ENCODE data around the gene MPHOSPH8. TPM values are rescaled to one million over a fixed set of nuclear protein-coding genes. Genes with fewer than 3 reads are reported as not detected.
A peak's percentile ranks its signal among the peaks of the same experiment; 100 is the strongest.
"Not testable (repeated sequence)": the region's sequence is repeated elsewhere in the genome, so short reads cannot be mapped to it uniquely, and the experiment has no call there.

The MPHOSPH8 gene
- total RNA-seq, 1 donor from 2014 or later, result 32.2 TPM

- TF ChIP-seq, protein P1, sequence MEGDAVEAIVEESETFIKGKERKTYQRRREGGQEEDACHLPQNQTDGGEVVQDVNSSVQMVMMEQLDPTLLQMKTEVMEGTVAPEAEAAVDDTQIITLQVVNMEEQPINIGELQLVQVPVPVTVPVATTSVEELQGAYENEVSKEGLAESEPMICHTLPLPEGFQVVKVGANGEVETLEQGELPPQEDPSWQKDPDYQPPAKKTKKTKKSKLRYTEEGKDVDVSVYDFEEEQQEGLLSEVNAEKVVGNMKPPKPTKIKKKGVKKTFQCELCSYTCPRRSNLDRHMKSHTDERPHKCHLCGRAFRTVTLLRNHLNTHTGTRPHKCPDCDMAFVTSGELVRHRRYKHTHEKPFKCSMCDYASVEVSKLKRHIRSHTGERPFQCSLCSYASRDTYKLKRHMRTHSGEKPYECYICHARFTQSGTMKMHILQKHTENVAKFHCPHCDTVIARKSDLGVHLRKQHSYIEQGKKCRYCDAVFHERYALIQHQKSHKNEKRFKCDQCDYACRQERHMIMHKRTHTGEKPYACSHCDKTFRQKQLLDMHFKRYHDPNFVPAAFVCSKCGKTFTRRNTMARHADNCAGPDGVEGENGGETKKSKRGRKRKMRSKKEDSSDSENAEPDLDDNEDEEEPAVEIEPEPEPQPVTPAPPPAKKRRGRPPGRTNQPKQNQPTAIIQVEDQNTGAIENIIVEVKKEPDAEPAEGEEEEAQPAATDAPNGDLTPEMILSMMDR (IDR thresholded peaks at IDR 0.05), result no peak
- no peak overlapping the region for H3K27ac Mint-ChIP-seq (ENCODE audit: unreplicated experiment)
- peaks cover 19% of the 10 kb centered on the region for H3K4me1 Mint-ChIP-seq (ENCODE audit: unreplicated experiment)
- no peaks in the 10 kb centered on the region for H3K9me3 Mint-ChIP-seq (ENCODE audit: unreplicated experiment)
- H3K36me3 Mint-ChIP-seq (ENCODE audit: unreplicated experiment), result peaks cover 23% of the 10 kb centered on the region
- no peak for DNase-seq (ENCODE audit: extremely low spot score, unreplicated experiment)
- no peaks in the 10 kb centered on the region for H3K27me3 Mint-ChIP-seq (ENCODE audit: unreplicated experiment)
- no peak overlapping the region for H3K4me3 Mint-ChIP-seq (ENCODE audit: unreplicated experiment)
Measured at GRCh38 chr13:19695829-19696228, 62.4 kb downstream of the MPHOSPH8 start.

GRCh38 chr13:19700963-19701362, 67.5 kb downstream of the MPHOSPH8 start:
- not testable (repeated sequence) for DNase-seq (ENCODE audit: extremely low spot score, unreplicated experiment); H3K27ac Mint-ChIP-seq (ENCODE audit: unreplicated experiment); H3K4me3 Mint-ChIP-seq (ENCODE audit: unreplicated experiment); H3K36me3 Mint-ChIP-seq (ENCODE audit: unreplicated experiment); H3K9me3 Mint-ChIP-seq (ENCODE audit: unreplicated experiment); H3K27me3 Mint-ChIP-seq (ENCODE audit: unreplicated experiment)
- peaks cover 13% of the 10 kb centered on the region for H3K4me1 Mint-ChIP-seq (ENCODE audit: unreplicated experiment)

DNA sequence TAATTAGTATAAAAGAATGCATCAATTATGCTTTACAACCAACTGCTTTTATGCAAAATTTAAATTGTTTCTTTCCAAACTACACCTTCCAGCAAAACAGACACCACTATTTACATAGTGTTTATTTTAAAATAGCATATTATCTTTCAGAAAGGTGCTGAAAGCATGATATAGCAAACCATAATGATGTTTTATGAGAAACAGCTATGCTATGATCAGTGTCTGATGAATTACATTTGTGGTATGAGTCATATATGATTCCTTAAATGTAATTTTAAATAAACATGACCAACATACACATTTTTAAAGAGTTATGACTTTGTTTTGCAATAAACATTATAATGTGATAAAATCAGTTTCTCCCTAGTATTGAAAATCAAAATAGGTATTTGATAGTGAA, 68.2 kb downstream of the MPHOSPH8 start:
- peaks cover 11% of the 10 kb centered on the region for H3K4me1 Mint-ChIP-seq (ENCODE audit: unreplicated experiment)
- not testable (repeated sequence) for DNase-seq (ENCODE audit: extremely low spot score, unreplicated experiment); H3K9me3 Mint-ChIP-seq (ENCODE audit: unreplicated experiment); H3K27ac Mint-ChIP-seq (ENCODE audit: unreplicated experiment); H3K4me3 Mint-ChIP-seq (ENCODE audit: unreplicated experiment); H3K27me3 Mint-ChIP-seq (ENCODE audit: unreplicated experiment); H3K36me3 Mint-ChIP-seq (ENCODE audit: unreplicated experiment)

DNA sequence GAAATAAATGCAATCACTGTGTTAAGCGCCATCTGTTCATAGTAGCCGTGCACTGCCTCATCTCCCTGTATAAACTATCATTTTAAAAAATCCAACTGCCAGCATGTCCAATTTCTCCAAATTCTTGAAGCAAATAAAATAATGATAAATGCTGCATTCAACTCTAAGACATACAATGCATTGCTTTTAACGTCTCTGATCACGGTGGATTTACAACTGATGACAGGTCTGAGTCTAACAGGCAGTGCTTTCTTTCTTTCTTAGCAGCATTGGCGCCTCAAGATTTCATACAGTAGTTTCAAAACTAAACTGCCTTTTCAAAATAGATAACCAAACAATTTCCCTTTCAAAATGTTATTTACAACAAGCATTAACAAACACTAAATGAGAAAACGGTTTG, 70.8 kb downstream of the MPHOSPH8 start:
- H3K4me1 Mint-ChIP-seq (ENCODE audit: unreplicated experiment), result peaks cover 11% of the 10 kb centered on the region
- not testable (repeated sequence) for H3K27ac Mint-ChIP-seq (ENCODE audit: unreplicated experiment); H3K36me3 Mint-ChIP-seq (ENCODE audit: unreplicated experiment); H3K9me3 Mint-ChIP-seq (ENCODE audit: unreplicated experiment); H3K27me3 Mint-ChIP-seq (ENCODE audit: unreplicated experiment); DNase-seq (ENCODE audit: extremely low spot score, unreplicated experiment); H3K4me3 Mint-ChIP-seq (ENCODE audit: unreplicated experiment)

DNA sequence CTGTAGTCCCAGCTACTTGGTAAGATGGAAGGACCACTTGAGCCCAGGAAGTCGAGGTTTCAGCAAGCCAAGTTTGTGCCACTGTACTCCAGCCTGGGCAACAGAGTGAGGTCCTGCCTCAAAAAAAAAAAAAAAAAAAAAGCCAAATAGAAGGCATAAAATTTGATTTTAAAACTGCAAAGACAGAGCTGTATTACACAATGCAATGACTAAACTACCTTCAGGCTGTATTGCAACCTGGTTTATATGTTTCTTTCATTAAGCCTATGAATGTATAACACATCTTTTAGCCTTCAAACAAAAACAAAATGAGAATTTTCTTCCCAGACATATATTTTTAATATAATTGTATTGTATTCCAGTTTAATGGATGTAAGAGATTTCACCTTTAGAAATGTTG, 75.6 kb downstream of the MPHOSPH8 start:
- DNase-seq (ENCODE audit: extremely low spot score, unreplicated experiment); H3K4me3 Mint-ChIP-seq (ENCODE audit: unreplicated experiment); H3K36me3 Mint-ChIP-seq (ENCODE audit: unreplicated experiment); H3K27ac Mint-ChIP-seq (ENCODE audit: unreplicated experiment); H3K9me3 Mint-ChIP-seq (ENCODE audit: unreplicated experiment); H3K27me3 Mint-ChIP-seq (ENCODE audit: unreplicated experiment): not testable (repeated sequence)
- H3K4me1 Mint-ChIP-seq (ENCODE audit: unreplicated experiment), result peaks cover 14% of the 10 kb centered on the region

GRCh38 chr13:19709782-19710181, 76.3 kb downstream of the MPHOSPH8 start:
- not testable (repeated sequence) for H3K9me3 Mint-ChIP-seq (ENCODE audit: unreplicated experiment); H3K27ac Mint-ChIP-seq (ENCODE audit: unreplicated experiment); H3K27me3 Mint-ChIP-seq (ENCODE audit: unreplicated experiment); H3K4me3 Mint-ChIP-seq (ENCODE audit: unreplicated experiment); DNase-seq (ENCODE audit: extremely low spot score, unreplicated experiment)
- peaks cover 16% of the 10 kb centered on the region for H3K4me1 Mint-ChIP-seq (ENCODE audit: unreplicated experiment)
- peaks cover 10% of the 10 kb centered on the region for H3K36me3 Mint-ChIP-seq (ENCODE audit: unreplicated experiment)

DNA sequence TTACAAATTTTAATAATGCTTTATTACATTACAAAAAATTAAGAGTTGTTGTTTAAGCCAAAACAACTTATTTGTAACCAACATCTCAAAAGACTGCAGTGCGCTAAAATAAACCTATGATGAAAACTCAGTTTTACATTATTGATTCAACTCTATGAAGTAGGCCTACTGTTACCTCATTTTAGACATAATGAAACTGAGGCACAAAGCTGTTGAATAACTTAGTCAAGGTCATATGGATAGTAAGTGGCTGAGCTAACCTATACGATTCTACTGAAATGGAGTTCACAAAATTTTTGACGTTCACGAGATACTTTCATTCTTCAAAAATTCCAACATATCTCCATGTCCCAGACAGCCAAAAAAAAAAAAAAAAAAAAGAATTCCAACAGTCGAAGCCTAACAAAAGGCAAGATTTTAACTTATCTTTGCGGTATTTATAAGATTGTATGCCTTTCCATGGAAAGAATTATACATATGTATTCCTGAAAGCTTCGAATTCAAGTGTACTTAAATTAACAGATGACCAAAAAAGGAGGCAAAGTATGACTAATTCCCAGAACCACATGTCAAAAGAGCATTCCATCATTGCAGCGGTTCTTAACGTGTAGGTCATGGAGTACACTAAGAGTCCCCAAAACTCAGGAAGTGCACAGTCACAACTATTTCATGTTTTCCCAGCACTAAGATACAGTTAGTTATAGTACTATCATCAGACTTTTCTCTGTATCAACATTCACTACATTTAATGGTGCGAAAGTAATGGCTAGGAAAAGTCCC, 79.9 kb downstream of the MPHOSPH8 start:
- Mint-ChIP-seq H3K9me3 (ENCODE audit: unreplicated experiment) (no peaks in the 10 kb centered on the region), H3K27ac (ENCODE audit: unreplicated experiment) (peak overlapping the region; percentile 44), H3K4me3 (ENCODE audit: unreplicated experiment) (no peak overlapping the region), H3K36me3 (ENCODE audit: unreplicated experiment) (peaks cover 19% of the 10 kb centered on the region), H3K27me3 (ENCODE audit: unreplicated experiment) (no peaks in the 10 kb centered on the region), H3K4me1 (ENCODE audit: unreplicated experiment) (peaks cover 17% of the 10 kb centered on the region)
- TF ChIP-seq, protein P1 (IDR thresholded peaks at IDR 0.05), result no peak
- DNase-seq (ENCODE audit: extremely low spot score, unreplicated experiment), result no peak
